Uterus (tissue), 2 donors: Measurements from ENCODE around the gene OR1N1.

Experiments
- POLR2A ChIP-seq, 2 donors: fragments of 450-650 bp; IDR thresholded peaks; one replicate each; pipeline ENCODE4 v1.6.1; 2016; ENCODE audit warnings: antibody characterized with exemption in 2 of 2, mild to moderate bottlenecking in 1 of 2, moderate library complexity in 1 of 2
- TF ChIP-seq, protein P1 (sequence below), 4 experiments: fragments of 200-600 bp in 2 of 4; fragments of 450-650 bp in 2 of 4; sonication (generic) in 2 of 4; IDR thresholded peaks; one replicate each; pipeline ENCODE4 v1.5.1; 2016 to 2019; ENCODE audit warnings: antibody characterized with exemption in 4 of 4, mild to moderate bottlenecking in 2 of 4, moderate library complexity in 1 of 4

DNA sequence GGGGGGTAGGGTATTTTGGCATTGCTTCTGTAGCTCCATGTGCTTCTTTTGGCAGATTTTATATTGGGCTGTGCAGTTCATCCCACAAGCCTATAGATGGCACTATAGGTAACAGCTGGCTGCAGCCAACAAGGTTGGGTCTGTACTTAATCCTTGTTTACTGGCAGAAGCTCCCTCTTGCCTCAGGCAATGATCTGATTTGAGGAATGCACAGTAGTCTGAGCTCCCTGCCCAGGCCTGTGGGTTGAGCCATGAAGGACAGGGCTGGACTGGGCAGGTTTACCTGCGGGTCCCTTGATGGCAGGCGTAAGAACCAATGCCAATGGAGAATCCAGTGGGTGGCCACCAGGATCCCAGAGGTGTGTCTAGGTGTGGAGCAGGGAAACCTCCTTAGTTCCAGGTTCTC is 28.2 kb downstream of the OR1N1 start:
- TF ChIP-seq, protein P1, sequence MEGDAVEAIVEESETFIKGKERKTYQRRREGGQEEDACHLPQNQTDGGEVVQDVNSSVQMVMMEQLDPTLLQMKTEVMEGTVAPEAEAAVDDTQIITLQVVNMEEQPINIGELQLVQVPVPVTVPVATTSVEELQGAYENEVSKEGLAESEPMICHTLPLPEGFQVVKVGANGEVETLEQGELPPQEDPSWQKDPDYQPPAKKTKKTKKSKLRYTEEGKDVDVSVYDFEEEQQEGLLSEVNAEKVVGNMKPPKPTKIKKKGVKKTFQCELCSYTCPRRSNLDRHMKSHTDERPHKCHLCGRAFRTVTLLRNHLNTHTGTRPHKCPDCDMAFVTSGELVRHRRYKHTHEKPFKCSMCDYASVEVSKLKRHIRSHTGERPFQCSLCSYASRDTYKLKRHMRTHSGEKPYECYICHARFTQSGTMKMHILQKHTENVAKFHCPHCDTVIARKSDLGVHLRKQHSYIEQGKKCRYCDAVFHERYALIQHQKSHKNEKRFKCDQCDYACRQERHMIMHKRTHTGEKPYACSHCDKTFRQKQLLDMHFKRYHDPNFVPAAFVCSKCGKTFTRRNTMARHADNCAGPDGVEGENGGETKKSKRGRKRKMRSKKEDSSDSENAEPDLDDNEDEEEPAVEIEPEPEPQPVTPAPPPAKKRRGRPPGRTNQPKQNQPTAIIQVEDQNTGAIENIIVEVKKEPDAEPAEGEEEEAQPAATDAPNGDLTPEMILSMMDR (IDR thresholded peaks at IDR 0.05) = peak in 2 of 4 experiments; percentile 12 to 41
- no peak for TF ChIP-seq POLR2A (IDR thresholded peaks at IDR 0.05)
